Ureter (tissue), 1 donor: ENCODE results near the gene RBMY1B. TPM values are rescaled to one million over a fixed set of nuclear protein-coding genes. Genes with fewer than 3 reads are reported as not detected.
"Not testable (repeated sequence)": the region's sequence is repeated elsewhere in the genome, so short reads cannot be mapped to it uniquely, and the experiment has no call there.

ENCODE experiments used
- DNase-seq: peaks from one replicate; pipeline ENCODE4 v3.0.0-alpha.2; 2020; ENCODE audit warnings: low spot score
- total RNA-seq: library from RNA; stranded (reverse); gene quantifications from one replicate; pipeline ENCODE4 v1.2.4, GENCODE V29; 2023
- donor health status: DM: yes; HTN: yes; CAD: no.

The RBMY1B gene
- not detected for total RNA-seq

GRCh38 chrY:21511038-21511437 is at the start of gene RBMY1B:
Gene RBMY1B, plus strand, starts transcription at chrY:21511338. Its CDS starts 2,013 bp downstream, at chrY:21513351.
- not testable (repeated sequence) for DNase-seq

- not testable (repeated sequence) for DNase-seq
Measured at GRCh38 chrY:21462915-21463314, 48.2 kb upstream of the RBMY1B start.

- DNase-seq, result no peak
Measured at GRCh38 chrY:21482967-21483366, 28.2 kb upstream of the RBMY1B start.

GRCh38 chrY:21534579-21534978 is 23.4 kb downstream of the RBMY1B start, which contains the start of gene RBMY1A1:
Gene RBMY1A1, plus strand, starts transcription at chrY:21534879. Its CDS starts 2,013 bp downstream, at chrY:21536892.
- DNase-seq, result not testable (repeated sequence)

- not testable (repeated sequence) for DNase-seq
Measured at GRCh38 chrY:21559316-21559984, 48.3 kb downstream of the RBMY1B start.

Other genes with a start within 250 kb of the RBMY1B start
- not detected for gene RBMY1A1, start 23.5 kb downstream of the RBMY1B start, total RNA-seq